Epithelial cell of esophagus (primary cell): Measurements from ENCODE around the gene CDKN2B-AS1.

Experiments used
- DNase-seq: peaks from one replicate; pipeline ENCODE4 v3.0.0; 2010; ENCODE audit warnings: low read depth
- H3K4me3 ChIP-seq: 2 replicates; pipeline ENCODE4 v1.5.1; 2011; ENCODE audit warnings: mild to moderate bottlenecking, low read length, control low read depth
- CTCF ChIP-seq: IDR thresholded peaks from 2 replicates; pipeline ENCODE4 v1.5.1; 2011; ENCODE audit warnings: low read depth, mild to moderate bottlenecking, low read length, control low read depth, inconsistent platforms; ENCODE audit not compliant: insufficient read depth; ENCODE audit errors: missing control alignments

CDKN2B-AS1 gene

GRCh38 chr9:22036866-22037626 lies 42.5 kb downstream of the CDKN2B-AS1 start:
- DNase-seq: peak; percentile 97
- no peak for TF ChIP-seq CTCF
- no peak overlapping the region for H3K4me3 ChIP-seq

GRCh38 chr9:22037954-22038690 lies 43.5 kb downstream of the CDKN2B-AS1 start:
- peak; percentile 67 for DNase-seq
- H3K4me3 ChIP-seq: no peak overlapping the region
- peak; percentile 56 for TF ChIP-seq CTCF

DNA sequence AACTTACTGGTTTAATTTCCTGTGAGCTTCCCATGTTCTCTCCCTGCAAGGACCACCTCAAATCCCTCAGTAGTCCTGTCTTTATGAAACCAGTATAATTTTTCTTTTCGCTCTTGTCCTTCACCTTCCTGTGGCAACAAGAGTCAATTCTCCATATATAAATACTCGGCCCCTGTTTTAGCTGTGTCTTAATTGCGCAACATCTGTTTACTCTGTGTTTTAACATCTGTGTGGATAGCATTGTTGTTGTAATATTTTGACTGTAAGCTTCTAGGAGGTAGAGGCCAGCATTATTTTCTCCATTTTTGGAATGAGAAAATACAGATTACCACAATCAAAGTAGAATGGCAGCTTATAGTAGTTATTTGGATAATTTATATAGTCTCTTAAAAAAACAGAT lies 44.7 kb downstream of the CDKN2B-AS1 start:
- H3K4me3 ChIP-seq: no peak overlapping the region
- no peak for TF ChIP-seq CTCF
- peak; percentile 67 for DNase-seq

- no peak overlapping the region for H3K4me3 ChIP-seq
- DNase-seq: peak; percentile 82
- no peak for TF ChIP-seq CTCF
Measured at GRCh38 chr9:22040760-22041159, 46.2 kb downstream of the CDKN2B-AS1 start.

GRCh38 chr9:22041344-22041743 lies 46.8 kb downstream of the CDKN2B-AS1 start:
- no peak for TF ChIP-seq CTCF
- no peak for DNase-seq

GRCh38 chr9:22041775-22042174 lies 47.2 kb downstream of the CDKN2B-AS1 start:
- no peak for TF ChIP-seq CTCF
- no peak overlapping the region for H3K4me3 ChIP-seq
- peak; percentile 98 for DNase-seq

More at GRCh38 chr9:22041344-22041743, 46.8 kb downstream of the CDKN2B-AS1 start:
- no peak overlapping the region for H3K4me3 ChIP-seq
